ENCODE measurements around the gene SCART1. TPM values are rescaled to one million over a fixed set of nuclear protein-coding genes. Genes with fewer than 3 reads are reported as not detected.

SCART1 gene
- total RNA-seq, 1 experiment from 2014 or later = 0.73 TPM

- H3K27me3 ChIP-seq (replicated peaks; ENCODE audit: control insufficient read depth, insufficient read depth, low read length) = no peaks in the 10 kb centered on the region
- H3K27ac Mint-ChIP-seq (ENCODE audit: unreplicated experiment) = no peak overlapping the region
- ChIA-PET POLR2A (no interaction called here), CTCF (interaction anchor here (1.2 kb wide), 1 partner anchor 21 kb away, joined by 4 read pairs; no protein-coding TSS in a partner anchor)
- H3K4me3 ChIP-seq (ENCODE audit: low read depth, low read length) = no peak overlapping the region
- no TSS peak for BruUV-seq (replicated peaks)
- H3K36me3 ChIP-seq (ENCODE audit: control insufficient read depth, insufficient read depth, low read length) = no peaks in the 10 kb centered on the region
- H3K9me3 ChIP-seq = peaks cover 6% of the 10 kb centered on the region; the same call in 1 of the 2 replicates
- peaks cover 6% of the 10 kb centered on the region for H3K9me3 Mint-ChIP-seq (ENCODE audit: unreplicated experiment)
- intact Hi-C loops (cut with micrococcal nuclease; ENCODE audit: unreplicated experiment) = no loop called here
- H3K4me1 ChIP-seq = no peaks in the 10 kb centered on the region
- H3K4me3 Mint-ChIP-seq (ENCODE audit: unreplicated experiment) = no peak overlapping the region
- DNase-seq = no peak
- no peak for TF ChIP-seq CTCF (IDR thresholded peaks at IDR 0.05; ENCODE audit: insufficient read depth in 1 of 2, low read depth in 1 of 2, low read length in 1 of 2, severe bottlenecking in 1 of 2, unreplicated experiment in 1 of 2)
- peaks cover 2% of the 10 kb centered on the region for H3K27me3 Mint-ChIP-seq (ENCODE audit: insufficient read depth, unreplicated experiment)
- no peaks in the 10 kb centered on the region for H3K36me3 Mint-ChIP-seq (ENCODE audit: insufficient read depth, unreplicated experiment)
- H3K4me1 Mint-ChIP-seq (ENCODE audit: low read depth, unreplicated experiment) = no peaks in the 10 kb centered on the region
Measured at GRCh38 chr10:133460208-133460769, 6.5 kb downstream of the SCART1 start.

- Histone ChIP-seq H3K27me3 (replicated peaks; ENCODE audit: control insufficient read depth, insufficient read depth, low read length) (no peaks in the 10 kb centered on the region), H3K4me3 (ENCODE audit: low read depth, low read length) (no peak overlapping the region), H3K4me1 (no peaks in the 10 kb centered on the region), H3K36me3 (ENCODE audit: control insufficient read depth, insufficient read depth, low read length) (no peaks in the 10 kb centered on the region), H3K9me3 (peaks cover 6% of the 10 kb centered on the region; the same call in 1 of the 2 replicates)
- intact Hi-C loops (cut with micrococcal nuclease; ENCODE audit: unreplicated experiment) = no loop called here
- ChIA-PET CTCF (interaction anchor here (1.2 kb wide), 1 partner anchor 22 kb away, joined by 4 read pairs; no protein-coding TSS in a partner anchor), POLR2A (no interaction called here)
- TF ChIP-seq CTCF (IDR thresholded peaks at IDR 0.05; ENCODE audit: insufficient read depth in 1 of 2, low read depth in 1 of 2, low read length in 1 of 2, severe bottlenecking in 1 of 2, unreplicated experiment in 1 of 2) = no peak
- Mint-ChIP-seq H3K4me1 (ENCODE audit: low read depth, unreplicated experiment) (no peaks in the 10 kb centered on the region), H3K4me3 (ENCODE audit: unreplicated experiment) (no peak overlapping the region), H3K36me3 (ENCODE audit: insufficient read depth, unreplicated experiment) (no peaks in the 10 kb centered on the region), H3K27me3 (ENCODE audit: insufficient read depth, unreplicated experiment) (peaks cover 2% of the 10 kb centered on the region), H3K27ac (ENCODE audit: unreplicated experiment) (no peak overlapping the region), H3K9me3 (ENCODE audit: unreplicated experiment) (peaks cover 6% of the 10 kb centered on the region)
- no peak for DNase-seq
- BruUV-seq (replicated peaks) = no TSS peak
Measured at GRCh38 chr10:133461027-133461426, 7.3 kb downstream of the SCART1 start.

GRCh38 chr10:133461841-133462240 is 8.1 kb downstream of the SCART1 start:
- POLR2A ChIA-PET = no interaction called here
- no peaks in the 10 kb centered on the region for H3K4me1 ChIP-seq
- H3K27me3 ChIP-seq (replicated peaks; ENCODE audit: control insufficient read depth, insufficient read depth, low read length) = no peaks in the 10 kb centered on the region
- Mint-ChIP-seq H3K9me3 (ENCODE audit: unreplicated experiment) (peaks cover 6% of the 10 kb centered on the region), H3K27ac (ENCODE audit: unreplicated experiment) (no peak overlapping the region), H3K4me1 (ENCODE audit: low read depth, unreplicated experiment) (no peaks in the 10 kb centered on the region), H3K4me3 (ENCODE audit: unreplicated experiment) (no peak overlapping the region), H3K36me3 (ENCODE audit: insufficient read depth, unreplicated experiment) (no peaks in the 10 kb centered on the region), H3K27me3 (ENCODE audit: insufficient read depth, unreplicated experiment) (peaks cover 4% of the 10 kb centered on the region)
- CTCF ChIA-PET = no interaction called here
- DNase-seq = no peak
- no peak for TF ChIP-seq CTCF (IDR thresholded peaks at IDR 0.05; ENCODE audit: insufficient read depth in 1 of 2, low read depth in 1 of 2, low read length in 1 of 2, severe bottlenecking in 1 of 2, unreplicated experiment in 1 of 2)
- H3K9me3 ChIP-seq = peaks cover 6% of the 10 kb centered on the region; the same call in 1 of the 2 replicates
- no peak overlapping the region for H3K4me3 ChIP-seq (ENCODE audit: low read depth, low read length)
- no peaks in the 10 kb centered on the region for H3K36me3 ChIP-seq (ENCODE audit: control insufficient read depth, insufficient read depth, low read length)
- intact Hi-C loops (cut with micrococcal nuclease; ENCODE audit: unreplicated experiment) = no loop called here
- BruUV-seq (replicated peaks) = no TSS peak
